TTC549 (cell line): ENCODE results near the gene ZNF74.
"Not testable (repeated sequence)": the region's sequence is repeated elsewhere in the genome, so short reads cannot be mapped to it uniquely, and the experiment has no call there.

Experiments used
- FAIRE-seq: peaks from 2 replicates; lab custom pipeline; 2012; peaks lifted over from hg19 to GRCh38; lab: Jason Lieb, UNC

Gene ZNF74

GRCh38 chr22:20376281-20376680 lies 17.7 kb upstream of the ZNF74 start:
- FAIRE-seq = not testable (repeated sequence)

- not testable (repeated sequence) for FAIRE-seq
These were observed 17.0 kb upstream of the ZNF74 start for GRCh38 chr22:20376983-20377382.

GRCh38 chr22:20378110-20378509 lies 15.8 kb upstream of the ZNF74 start:
- no peak for FAIRE-seq

GRCh38 chr22:20378684-20379083 lies 15.3 kb upstream of the ZNF74 start:
- not testable (repeated sequence) for FAIRE-seq

- no peak for FAIRE-seq
These were observed 13.5 kb upstream of the ZNF74 start for GRCh38 chr22:20380486-20380885.

- no peak for FAIRE-seq
These were observed 10.4 kb upstream of the ZNF74 start for GRCh38 chr22:20383538-20383937.

GRCh38 chr22:20384171-20384570 lies 9.8 kb upstream of the ZNF74 start:
- FAIRE-seq = no peak

- FAIRE-seq = no peak
These were observed 9.1 kb upstream of the ZNF74 start for GRCh38 chr22:20384865-20385264.

GRCh38 chr22:20386336-20386735 lies 7.6 kb upstream of the ZNF74 start:
- FAIRE-seq = no peak

- no peak for FAIRE-seq
These were observed 7.0 kb upstream of the ZNF74 start for GRCh38 chr22:20386972-20387371.

- FAIRE-seq = no peak
These were observed 5.8 kb upstream of the ZNF74 start for GRCh38 chr22:20388200-20388599.

GRCh38 chr22:20389288-20389687 lies 4.7 kb upstream of the ZNF74 start:
- FAIRE-seq = no peak

- FAIRE-seq = no peak
These were observed 3.5 kb upstream of the ZNF74 start for GRCh38 chr22:20390394-20390907.

GRCh38 chr22:20391222-20391621 lies 2.7 kb upstream of the ZNF74 start:
- FAIRE-seq = no peak

GRCh38 chr22:20392365-20392881 lies 1.5 kb upstream of the ZNF74 start:
- FAIRE-seq = not testable (repeated sequence)

- no peak for FAIRE-seq
These were observed 807 bp upstream of the ZNF74 start for GRCh38 chr22:20392983-20393704.

- no peak for FAIRE-seq
These were observed 1.4 kb downstream of the ZNF74 start for GRCh38 chr22:20395181-20395906.

- no peak for FAIRE-seq
These were observed 1.9 kb downstream of the ZNF74 start for GRCh38 chr22:20395907-20396287.

- no peak for FAIRE-seq
These were observed 2.7 kb downstream of the ZNF74 start for GRCh38 chr22:20396639-20397038.

GRCh38 chr22:20397498-20397897 lies 3.5 kb downstream of the ZNF74 start:
- no peak for FAIRE-seq

GRCh38 chr22:20398420-20398819 lies 4.5 kb downstream of the ZNF74 start:
- FAIRE-seq = no peak

GRCh38 chr22:20399866-20400605 lies 6.1 kb downstream of the ZNF74 start:
- no peak for FAIRE-seq
